Smooth muscle cell (in vitro differentiated cells): Measurements from ENCODE around the gene OR12D3. TPM values are rescaled to one million over a fixed set of nuclear protein-coding genes. Genes with fewer than 3 reads are reported as not detected.
"Not testable (repeated sequence)": the region's sequence is repeated elsewhere in the genome, so short reads cannot be mapped to it uniquely, and the experiment has no call there.

Source experiments
- DNase-seq: peaks from one replicate; lab custom pipeline; 2025; ENCODE audit not compliant: unreplicated experiment; lab: John Stamatoyannopoulos, UW
- H2AFZ ChIP-seq: fragments of 200-600 bp; sonication (generic); 2 replicates; pipeline ENCODE4 v1.6.0; 2016; ENCODE audit warnings: antibody characterized with exemption, low read depth, mild to moderate bottlenecking
- H3F3A ChIP-seq: fragments of 200-600 bp; sonication (generic); 2 replicates; pipeline ENCODE4 v1.6.0; 2017; ENCODE audit warnings: antibody characterized with exemption, low read depth
- H3K27ac ChIP-seq: fragments of 200-600 bp; sonication (generic); 2 replicates; pipeline ENCODE4 v1.5.1; 2016; ENCODE audit warnings: low read depth, mild to moderate bottlenecking
- H3K27me3 ChIP-seq: fragments of 200-600 bp; sonication (generic); 2 replicates; pipeline ENCODE4 v1.6.1; 2016; ENCODE audit warnings: low read depth, mild to moderate bottlenecking
- H3K36me3 ChIP-seq: fragments of 200-600 bp; sonication (generic); 2 replicates; pipeline ENCODE4 v1.5.1; 2016; ENCODE audit warnings: low read depth
- H3K4me1 ChIP-seq: fragments of 200-600 bp; sonication (generic); 2 replicates; pipeline ENCODE4 v1.5.1; 2016; ENCODE audit warnings: low read depth
- H3K4me2 ChIP-seq: fragments of 200-600 bp; sonication (generic); 2 replicates; pipeline ENCODE4 v1.6.0; 2016; ENCODE audit warnings: mild to moderate bottlenecking
- H3K4me3 ChIP-seq: fragments of 200-600 bp; sonication (generic); 2 replicates; pipeline ENCODE4 v1.5.1; 2016; ENCODE audit warnings: mild to moderate bottlenecking
- H3K79me2 ChIP-seq: fragments of 200-600 bp; sonication (generic); 2 replicates; pipeline ENCODE4 v1.6.0; 2016; ENCODE audit warnings: low read depth, mild to moderate bottlenecking
- H3K9ac ChIP-seq: fragments of 200-600 bp; sonication (generic); 2 replicates; pipeline ENCODE4 v1.6.0; 2016; ENCODE audit warnings: low read depth
- H3K9me3 ChIP-seq: fragments of 200-600 bp; sonication (generic); replicated peaks from 2 replicates; pipeline ENCODE4 v1.5.1; 2016; ENCODE audit warnings: low read depth
- H4K20me1 ChIP-seq: fragments of 200-600 bp; sonication (generic); 2 replicates; pipeline ENCODE4 v1.6.0; 2016; ENCODE audit warnings: low read depth
- CTCF ChIP-seq: fragments of 200-600 bp; sonication (generic); IDR thresholded peaks from 2 replicates; pipeline ENCODE4 v1.5.1; 2017; ENCODE audit warnings: borderline replicate concordance, mild to moderate bottlenecking, antibody characterized with exemption; ENCODE audit not compliant: insufficient read depth, poor library complexity, severe bottlenecking
- WGBS: methylation state at CpG from one replicate; pipeline ENCODE4 v1.1.7; 2016; ENCODE audit warnings: low lambda C conversion rate; 5-methylcytosine and 5-hydroxymethylcytosine counted together
- polyA plus RNA-seq: library from polyadenylated mRNA; unstranded; fragments of >200 nt; fragmentation: Nextera tagmentation; extraction: Ambion mirVana; gene quantifications from 2 replicates; pipeline ENCODE4 v1.2.1, GENCODE V29; 2016
- total RNA-seq: library from RNA; depleted of rRNA; stranded (reverse); fragments of >200 nt; gene quantifications from 2 replicates; pipeline ENCODE4 v1.2.3, GENCODE V29; 2014

OR12D3 gene
- total and polyA plus RNA-seq, 2 experiments from 2014 or later, result not detected

- no peak overlapping the region for H3K4me2 ChIP-seq
- no peaks in the 10 kb centered on the region for H3F3A ChIP-seq
- TF ChIP-seq CTCF, result no peak
Observed at GRCh38 chr6:29354980-29355379, 20.1 kb downstream of the OR12D3 start.

GRCh38 chr6:29349348-29349747 lies 25.7 kb downstream of the OR12D3 start:
- not testable (repeated sequence) for H3F3A ChIP-seq, H3K79me2 ChIP-seq, H3K27me3 ChIP-seq, H3K9me3 ChIP-seq, H2AFZ ChIP-seq, DNase-seq, H3K27ac ChIP-seq, H3K36me3 ChIP-seq, H3K4me3 ChIP-seq, H3K9ac ChIP-seq, H3K4me2 ChIP-seq, H4K20me1 ChIP-seq, H3K4me1 ChIP-seq
- 86% methylated on average over 3 of the region's 3 CpGs for WGBS

More at GRCh38 chr6:29354980-29355379, 20.1 kb downstream of the OR12D3 start:
- Histone ChIP-seq H3K27me3 (no peaks in the 10 kb centered on the region), H4K20me1 (no peaks in the 10 kb centered on the region), H3K79me2 (no peaks in the 10 kb centered on the region), H2AFZ (no peak overlapping the region), H3K27ac (no peak overlapping the region), H3K4me1 (no peaks in the 10 kb centered on the region), H3K36me3 (no peaks in the 10 kb centered on the region), H3K4me3 (no peak overlapping the region), H3K9me3 (no peaks in the 10 kb centered on the region), H3K9ac (no peak overlapping the region)
- DNase-seq, result no peak

- Histone ChIP-seq H3K4me1 (no peaks in the 10 kb centered on the region), H4K20me1 (no peaks in the 10 kb centered on the region), H3K9me3 (no peaks in the 10 kb centered on the region), H3K79me2 (no peaks in the 10 kb centered on the region), H3K9ac (no peak overlapping the region), H3K27ac (no peak overlapping the region), H3K27me3 (no peaks in the 10 kb centered on the region), H3K36me3 (no peaks in the 10 kb centered on the region), H3K4me3 (no peak overlapping the region), H2AFZ (no peak overlapping the region), H3K4me2 (no peak overlapping the region), H3F3A (no peaks in the 10 kb centered on the region)
- WGBS, result 75% methylated on average over 3 of the region's 3 CpGs
- no peak for TF ChIP-seq CTCF
- no peak for DNase-seq
Observed at GRCh38 chr6:29345380-29345779, 29.7 kb downstream of the OR12D3 start.

- Histone ChIP-seq H3K4me1 (no peaks in the 10 kb centered on the region), H4K20me1 (no peaks in the 10 kb centered on the region), H3K79me2 (no peaks in the 10 kb centered on the region), H3F3A (no peaks in the 10 kb centered on the region), H3K4me3 (no peak overlapping the region), H3K4me2 (no peak overlapping the region), H3K36me3 (no peaks in the 10 kb centered on the region), H3K9me3 (no peaks in the 10 kb centered on the region), H2AFZ (no peak overlapping the region), H3K27ac (no peak overlapping the region), H3K9ac (no peak overlapping the region), H3K27me3 (no peaks in the 10 kb centered on the region)
- 85% methylated on average over 2 of the region's 2 CpGs for WGBS
- no peak for TF ChIP-seq CTCF
- no peak for DNase-seq
Observed at GRCh38 chr6:29336269-29336668, 38.8 kb downstream of the OR12D3 start.
